Lower leg skin (tissue), 3 donors: ENCODE results near the gene SMIM10L2A.

Experiments used
- POLR2A ChIP-seq, 2 donors: fragments of 450-650 bp; IDR thresholded peaks; one replicate each; pipeline ENCODE4 v1.6.1; 2016 to 2017; ENCODE audit warnings: antibody characterized with exemption in 2 of 2, mild to moderate bottlenecking in 1 of 2, moderate library complexity in 1 of 2
- TF ChIP-seq, protein P1 (sequence below), 3 donors: fragments of 450-650 bp; IDR thresholded peaks; one replicate each; pipeline ENCODE4 v1.5.1; 2016; ENCODE audit warnings: antibody characterized with exemption in 3 of 3, mild to moderate bottlenecking in 3 of 3, moderate library complexity in 2 of 3

DNA sequence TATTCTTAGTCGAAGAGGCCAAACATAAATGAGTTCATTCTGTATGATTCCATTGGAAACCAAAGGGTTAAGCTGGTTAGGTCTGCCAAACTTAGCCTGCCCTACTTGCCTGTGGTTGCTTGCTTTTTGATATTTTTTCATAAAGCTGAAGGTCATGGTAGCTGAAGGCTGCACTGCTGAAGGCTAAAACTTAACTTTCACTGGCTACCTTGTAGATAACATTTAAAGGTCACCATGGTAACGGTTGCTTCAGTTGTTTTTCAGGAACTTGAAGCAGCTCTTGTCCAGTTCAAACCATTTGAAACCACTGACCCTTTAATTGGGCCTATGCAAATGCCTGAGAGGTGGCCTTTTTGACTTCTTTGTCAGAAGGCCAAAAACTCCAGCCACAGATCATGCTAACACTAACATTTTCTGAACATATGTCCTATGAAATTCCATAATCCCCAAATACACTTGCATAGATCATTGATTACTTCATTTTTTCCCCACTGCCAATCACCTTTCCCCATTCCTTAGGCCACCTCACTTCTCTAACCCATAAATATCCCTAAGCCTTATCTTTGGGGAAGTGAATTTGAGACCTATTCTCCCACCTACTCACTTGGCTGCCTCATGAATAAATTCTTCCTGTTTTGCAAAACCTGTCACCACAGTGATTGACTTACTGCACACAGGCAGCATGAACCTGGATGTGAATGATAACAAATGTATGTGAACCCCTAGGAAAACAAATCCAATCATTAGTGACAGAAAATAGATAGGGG lies 10.7 kb upstream of the SMIM10L2A start:
- no peak for TF ChIP-seq POLR2A (IDR thresholded peaks at IDR 0.05)
- TF ChIP-seq, protein P1, sequence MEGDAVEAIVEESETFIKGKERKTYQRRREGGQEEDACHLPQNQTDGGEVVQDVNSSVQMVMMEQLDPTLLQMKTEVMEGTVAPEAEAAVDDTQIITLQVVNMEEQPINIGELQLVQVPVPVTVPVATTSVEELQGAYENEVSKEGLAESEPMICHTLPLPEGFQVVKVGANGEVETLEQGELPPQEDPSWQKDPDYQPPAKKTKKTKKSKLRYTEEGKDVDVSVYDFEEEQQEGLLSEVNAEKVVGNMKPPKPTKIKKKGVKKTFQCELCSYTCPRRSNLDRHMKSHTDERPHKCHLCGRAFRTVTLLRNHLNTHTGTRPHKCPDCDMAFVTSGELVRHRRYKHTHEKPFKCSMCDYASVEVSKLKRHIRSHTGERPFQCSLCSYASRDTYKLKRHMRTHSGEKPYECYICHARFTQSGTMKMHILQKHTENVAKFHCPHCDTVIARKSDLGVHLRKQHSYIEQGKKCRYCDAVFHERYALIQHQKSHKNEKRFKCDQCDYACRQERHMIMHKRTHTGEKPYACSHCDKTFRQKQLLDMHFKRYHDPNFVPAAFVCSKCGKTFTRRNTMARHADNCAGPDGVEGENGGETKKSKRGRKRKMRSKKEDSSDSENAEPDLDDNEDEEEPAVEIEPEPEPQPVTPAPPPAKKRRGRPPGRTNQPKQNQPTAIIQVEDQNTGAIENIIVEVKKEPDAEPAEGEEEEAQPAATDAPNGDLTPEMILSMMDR (IDR thresholded peaks at IDR 0.05) = no peak
